Naive thymus-derived CD8-positive, alpha-beta T cell (primary cell): ENCODE results near the gene CHD5. TPM values are rescaled to one million over a fixed set of nuclear protein-coding genes. Genes with fewer than 3 reads are reported as not detected.
A peak's percentile ranks its signal among the peaks of the same experiment; 100 is the strongest.
"Not testable (repeated sequence)": the region's sequence is repeated elsewhere in the genome, so short reads cannot be mapped to it uniquely, and the experiment has no call there.

Experiments
- ATAC-seq, 2 donors: fragments of 150-1000 bp; cut with Tn5 transposase in 1 of 2; sonication (Bioruptor Pico), chemical (Tn5 transposase) in 1 of 2; 1 replicate in 1 of 2; 2 replicates in 1 of 2; pipeline ENCODE4 v1.10.0; 2021; ENCODE audit warnings: mild to moderate bottlenecking in 2 of 2, moderate library complexity in 2 of 2
- POLR2A ChIA-PET: fragments of 350-600 bp; sonication (Branson Sonifier 250); formaldehyde crosslinking; loops from one replicate; lab custom pipeline; 2021; ENCODE audit warnings: antibody characterized with exemption; lab: Charles Lee
- DNase-seq, 10 donors: peaks; one replicate each; pipeline versions ENCODE4 v3.0.0 to v3.0.0-alpha.2; 2020 to 2022
- H3K27ac Mint-ChIP-seq, 10 donors: one replicate each; pipeline ENCODE4 v1.8.0; 2020 to 2022; ENCODE audit warnings: mild to moderate bottlenecking in 10 of 10, mixed read lengths in 10 of 10, moderate library complexity in 4 of 10, inconsistent platforms in 1 of 10
- H3K27me3 Mint-ChIP-seq, 5 donors: one replicate each; pipeline ENCODE4 v1.8.0; 2021 to 2022; ENCODE audit warnings: mixed read lengths in 5 of 5
- H3K36me3 Mint-ChIP-seq, 3 donors: one replicate each; pipeline ENCODE4 v1.8.0; 2020 to 2022; ENCODE audit warnings: mixed read lengths in 3 of 3, mild to moderate bottlenecking in 2 of 3, inconsistent platforms in 1 of 3
- H3K4me1 Mint-ChIP-seq, 4 donors: one replicate each; pipeline ENCODE4 v1.8.0; 2021 to 2022; ENCODE audit warnings: mixed read lengths in 4 of 4
- H3K4me3 Mint-ChIP-seq, 10 donors: one replicate each; pipeline ENCODE4 v1.8.0; 2020 to 2022; ENCODE audit warnings: mild to moderate bottlenecking in 10 of 10, mixed read lengths in 10 of 10, moderate library complexity in 6 of 10, inconsistent platforms in 1 of 10
- H3K9me3 Mint-ChIP-seq, 9 donors: one replicate each; pipeline ENCODE4 v1.8.0; 2020 to 2022; ENCODE audit warnings: mixed read lengths in 9 of 9, mild to moderate bottlenecking in 3 of 9, inconsistent platforms in 1 of 9, moderate library complexity in 1 of 9
- polyA plus RNA-seq, 3 donors: library from polyadenylated mRNA; unstranded; fragments of 300-500 nt; fragmentation: Illumina TruSeq; gene quantifications; one replicate each; pipeline ENCODE4 v1.2.3, GENCODE V29; 2021
- total RNA-seq, 8 experiments: library from RNA in 2 of 8; stranded (reverse) in 2 of 8; gene quantifications; one replicate each; pipeline ENCODE4 v1.2.3 and lab custom pipeline; 2021 to 2026

Gene CHD5
- total RNA-seq: under 1 TPM; 0.10 to 0.14 TPM
- under 1 TPM in 1 of 3 donors, not detected in 2; 0.06 TPM for polyA plus RNA-seq
- total RNA-seq (lab: John Stamatoyannopoulos, UW): 0 to 1.3 (median 0.62) reads per million in 6 experiments

- ATAC-seq: peak; percentile 46 to 57
- DNase-seq: peak in 3 of 10 donors; percentile 21 to 39 (median 26)
- Mint-ChIP-seq H3K4me3 (peak within 1 kb of the TSS; percentile 20 to 83 (median 75)), H3K4me1 (peaks cover 16 to 31% (median 29%) of the 10 kb centered on the region in 4 donors), H3K27me3 (peaks cover 11 to 26% (median 15%) of the 10 kb centered on the region in 5 donors), H3K36me3 (peaks cover 0 to 14% (median 5%) of the 10 kb centered on the region in 3 donors), H3K27ac (peak within 1 kb of the TSS in 2 of 10 donors; percentile 27 to 47), H3K9me3 (peaks cover 0 to 2% (median 0%) of the 10 kb centered on the region in 9 donors)
- POLR2A ChIA-PET: no interaction called here
Measured at GRCh38 chr1:6180268-6180706, at the start of gene CHD5. TSS of gene CHD5 (minus strand) at chr1:6180321. CDS start at chr1:6180023, 298 bp downstream.

DNA sequence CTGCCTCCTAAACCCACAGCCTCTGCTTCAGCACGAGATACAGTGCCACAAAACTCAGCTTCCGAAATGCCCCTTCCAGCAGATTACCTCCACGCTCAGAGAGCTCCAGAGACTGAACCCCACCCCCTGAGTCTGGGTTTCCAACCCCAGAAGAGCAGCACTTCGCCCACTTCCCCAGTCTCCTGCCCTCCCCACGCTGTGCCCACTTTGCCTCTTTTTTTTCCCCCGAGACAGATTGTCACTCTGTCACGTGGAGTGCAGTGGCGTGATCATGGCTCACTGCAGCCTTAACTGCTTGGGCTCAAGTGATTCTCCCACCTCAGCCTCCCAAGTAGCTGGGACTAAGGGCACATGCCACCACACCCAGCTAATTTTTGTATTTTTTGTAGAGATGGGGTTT lies 45.5 kb upstream of the CHD5 start:
- peaks cover 0 to 79% (median 15%) of the 10 kb centered on the region in 3 donors for H3K36me3 Mint-ChIP-seq
- POLR2A ChIA-PET: no interaction called here
- ATAC-seq (no peak), DNase-seq (no peak)
- peak overlapping the region in 1 of 10 donors; percentile 31 for H3K27ac Mint-ChIP-seq
- no peaks in the 10 kb centered on the region for H3K9me3 Mint-ChIP-seq
- H3K27me3 Mint-ChIP-seq: no peaks in the 10 kb centered on the region
- H3K4me1 Mint-ChIP-seq: peaks cover 0 to 3% (median 0%) of the 10 kb centered on the region in 4 donors
- H3K4me3 Mint-ChIP-seq: no peak overlapping the region

- Mint-ChIP-seq H3K4me3 (no peak overlapping the region), H3K27me3 (no peaks in the 10 kb centered on the region), H3K9me3 (no peaks in the 10 kb centered on the region), H3K4me1 (peaks cover 0 to 3% (median 0%) of the 10 kb centered on the region in 4 donors), H3K27ac (no peak overlapping the region), H3K36me3 (peaks cover 0 to 71% (median 15%) of the 10 kb centered on the region in 3 donors)
- POLR2A ChIA-PET: no interaction called here
- DNase-seq (no peak), ATAC-seq (no peak)
Measured at GRCh38 chr1:6224718-6225117, 44.6 kb upstream of the CHD5 start.

GRCh38 chr1:6223617-6224016 lies 43.5 kb upstream of the CHD5 start:
- POLR2A ChIA-PET: no interaction called here
- H3K4me3 Mint-ChIP-seq: no peak overlapping the region
- peaks cover 0 to under 1% (median 0%) of the 10 kb centered on the region in 5 donors for H3K27me3 Mint-ChIP-seq
- H3K27ac Mint-ChIP-seq: no peak overlapping the region
- H3K4me1 Mint-ChIP-seq: peaks cover 0 to 3% (median 0%) of the 10 kb centered on the region in 4 donors
- ATAC-seq (no peak), DNase-seq (no peak)
- peaks cover 0 to 63% (median 15%) of the 10 kb centered on the region in 3 donors for H3K36me3 Mint-ChIP-seq
- no peaks in the 10 kb centered on the region for H3K9me3 Mint-ChIP-seq

DNA sequence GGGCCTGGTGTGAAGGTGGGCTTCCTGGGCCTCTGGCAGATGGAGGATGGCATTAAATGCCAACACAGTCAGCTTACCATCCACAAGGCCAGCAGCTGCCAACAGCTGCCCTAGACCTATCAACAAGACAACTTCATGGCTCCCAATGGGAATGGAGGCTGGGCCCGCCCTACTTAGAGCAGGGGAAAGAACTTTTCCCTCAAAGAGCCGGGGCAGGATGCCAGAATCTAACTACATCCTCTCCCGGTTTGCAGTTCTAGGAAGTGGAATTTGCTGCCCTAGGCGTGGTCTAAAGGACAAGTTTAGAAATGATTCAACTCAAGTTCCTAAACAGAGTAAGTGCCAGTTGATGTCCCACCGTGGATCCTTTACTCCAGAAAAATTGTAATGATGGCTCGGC lies 42.5 kb upstream of the CHD5 start:
- H3K4me3 Mint-ChIP-seq: no peak overlapping the region
- ATAC-seq (no peak), DNase-seq (no peak)
- no peaks in the 10 kb centered on the region for H3K9me3 Mint-ChIP-seq
- H3K36me3 Mint-ChIP-seq: peaks cover 0 to 57% (median 15%) of the 10 kb centered on the region in 3 donors
- POLR2A ChIA-PET: no interaction called here
- peaks cover 0 to 10% (median 4%) of the 10 kb centered on the region in 5 donors for H3K27me3 Mint-ChIP-seq
- H3K27ac Mint-ChIP-seq: no peak overlapping the region
- peaks cover 0 to 3% (median 0%) of the 10 kb centered on the region in 4 donors for H3K4me1 Mint-ChIP-seq

DNA sequence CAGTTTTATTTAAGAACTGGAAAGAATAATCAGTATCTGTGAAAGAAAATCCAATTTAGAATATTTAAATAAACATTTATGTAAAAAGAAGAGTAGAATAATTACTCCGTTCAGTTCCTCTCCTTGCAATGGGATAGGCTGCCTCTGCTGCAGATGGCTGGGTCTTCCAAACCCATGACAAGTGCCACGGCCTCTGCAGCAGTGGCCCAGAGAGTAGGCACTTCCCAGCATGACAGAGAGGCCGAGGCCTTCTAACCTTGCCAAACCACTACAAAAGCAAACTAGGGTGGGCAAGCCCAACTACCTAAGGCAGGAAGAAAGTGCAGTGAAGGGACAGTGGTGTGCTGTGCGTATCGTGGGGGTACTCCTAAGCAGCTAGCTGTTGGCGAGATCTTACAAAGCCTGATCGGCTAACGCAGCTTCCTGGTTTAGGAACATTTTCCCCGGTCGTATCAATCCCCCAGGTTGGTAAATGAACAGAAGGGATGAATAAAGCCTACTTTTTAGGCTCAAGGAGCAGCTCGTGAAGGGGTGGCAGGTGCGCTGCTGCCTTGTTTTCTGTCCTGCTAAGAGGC lies 41.2 kb upstream of the CHD5 start:
- H3K27me3 Mint-ChIP-seq: peaks cover 0 to 19% (median 11%) of the 10 kb centered on the region in 5 donors
- DNase-seq: peak in 1 of 10 donors; percentile 43
- POLR2A ChIA-PET: no interaction called here
- no peak for ATAC-seq
- H3K36me3 Mint-ChIP-seq: peaks cover 0 to 45% (median 9%) of the 10 kb centered on the region in 3 donors
- peaks cover 0 to 5% (median 0%) of the 10 kb centered on the region in 4 donors for H3K4me1 Mint-ChIP-seq
- no peak overlapping the region for H3K27ac Mint-ChIP-seq
- H3K4me3 Mint-ChIP-seq: no peak overlapping the region
- no peaks in the 10 kb centered on the region for H3K9me3 Mint-ChIP-seq

- H3K27me3 Mint-ChIP-seq: peaks cover 4 to 27% (median 19%) of the 10 kb centered on the region in 5 donors
- no peak overlapping the region for H3K4me3 Mint-ChIP-seq
- no peaks in the 10 kb centered on the region for H3K9me3 Mint-ChIP-seq
- peaks cover 0 to 35% (median 11%) of the 10 kb centered on the region in 3 donors for H3K36me3 Mint-ChIP-seq
- H3K4me1 Mint-ChIP-seq: peaks cover 0 to 2% (median 0%) of the 10 kb centered on the region in 4 donors
- DNase-seq (no peak), ATAC-seq (no peak)
- POLR2A ChIA-PET: no interaction called here
- H3K27ac Mint-ChIP-seq: no peak overlapping the region
Measured at GRCh38 chr1:6220236-6220635, 40.1 kb upstream of the CHD5 start.

- H3K4me1 Mint-ChIP-seq, DNase-seq, ATAC-seq, H3K9me3 Mint-ChIP-seq, POLR2A ChIA-PET, H3K27ac Mint-ChIP-seq, H3K4me3 Mint-ChIP-seq: not testable (repeated sequence)
- Mint-ChIP-seq H3K27me3 (peaks cover 4 to 32% (median 22%) of the 10 kb centered on the region in 5 donors), H3K36me3 (peaks cover 0 to 29% (median 11%) of the 10 kb centered on the region in 3 donors)
Measured at GRCh38 chr1:6219641-6220040, 39.5 kb upstream of the CHD5 start.

GRCh38 chr1:6218375-6219164 lies 38.4 kb upstream of the CHD5 start:
- H3K36me3 Mint-ChIP-seq: peaks cover 0 to 18% (median 6%) of the 10 kb centered on the region in 3 donors
- peaks cover 0 to 2% (median 0%) of the 10 kb centered on the region in 4 donors for H3K4me1 Mint-ChIP-seq
- H3K27ac Mint-ChIP-seq: peak overlapping the region in 1 of 10 donors; percentile 52
- no peak overlapping the region for H3K4me3 Mint-ChIP-seq
- DNase-seq (no peak), ATAC-seq (no peak)
- POLR2A ChIA-PET: no interaction called here
- H3K27me3 Mint-ChIP-seq: peaks cover 4 to 32% (median 22%) of the 10 kb centered on the region in 5 donors
- no peaks in the 10 kb centered on the region for H3K9me3 Mint-ChIP-seq

DNA sequence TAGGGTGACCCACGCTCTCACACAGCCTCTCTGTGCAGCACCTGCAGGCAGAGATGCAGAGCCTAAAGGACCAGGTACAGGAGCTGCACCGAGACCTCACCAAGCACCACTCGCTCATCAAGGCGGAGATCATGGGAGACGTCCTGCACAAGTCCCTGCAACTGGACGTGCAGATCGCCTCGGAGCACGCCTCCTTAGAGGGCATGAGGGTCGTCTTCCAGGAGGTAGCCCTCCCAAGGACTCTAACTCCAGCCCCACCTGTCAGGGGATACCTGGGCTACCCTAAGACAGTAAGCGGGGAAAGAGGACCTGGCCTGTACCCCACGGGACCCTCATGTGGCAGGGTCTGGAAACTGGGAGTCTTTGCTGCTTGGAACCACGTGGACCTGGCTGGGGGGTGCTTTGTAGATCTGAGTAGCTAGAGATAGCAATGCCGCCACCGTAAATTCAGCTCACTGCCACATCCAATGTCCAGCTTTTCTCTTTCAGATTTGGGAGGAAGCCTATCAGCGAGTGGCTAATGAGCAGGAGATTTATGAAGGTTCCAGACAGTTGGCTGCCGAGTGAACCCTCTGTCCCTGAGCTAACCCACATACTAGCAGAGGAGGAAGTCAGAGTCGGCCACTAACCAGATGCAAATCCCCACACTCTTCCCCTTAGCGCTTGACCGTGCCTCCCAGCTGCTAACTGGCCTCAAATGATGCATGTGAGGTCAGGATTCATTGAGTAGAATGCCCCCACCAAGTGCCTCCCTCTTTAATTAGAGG lies 32.3 kb upstream of the CHD5 start:
- POLR2A ChIA-PET: interaction anchor here (0.6 kb wide), 1 partner anchor 11 kb away, joined by 4 read pairs; no protein-coding TSS in a partner anchor
- DNase-seq (no peak), ATAC-seq (no peak)
- Mint-ChIP-seq H3K36me3 (peaks cover 0 to 2% (median 0%) of the 10 kb centered on the region in 3 donors), H3K4me1 (peaks cover 0 to 13% (median 5%) of the 10 kb centered on the region in 4 donors), H3K27me3 (peaks cover 7 to 52% (median 30%) of the 10 kb centered on the region in 5 donors), H3K9me3 (no peaks in the 10 kb centered on the region), H3K4me3 (peak overlapping the region in 2 of 10 donors; percentile 6 to 18), H3K27ac (no peak overlapping the region)

DNA sequence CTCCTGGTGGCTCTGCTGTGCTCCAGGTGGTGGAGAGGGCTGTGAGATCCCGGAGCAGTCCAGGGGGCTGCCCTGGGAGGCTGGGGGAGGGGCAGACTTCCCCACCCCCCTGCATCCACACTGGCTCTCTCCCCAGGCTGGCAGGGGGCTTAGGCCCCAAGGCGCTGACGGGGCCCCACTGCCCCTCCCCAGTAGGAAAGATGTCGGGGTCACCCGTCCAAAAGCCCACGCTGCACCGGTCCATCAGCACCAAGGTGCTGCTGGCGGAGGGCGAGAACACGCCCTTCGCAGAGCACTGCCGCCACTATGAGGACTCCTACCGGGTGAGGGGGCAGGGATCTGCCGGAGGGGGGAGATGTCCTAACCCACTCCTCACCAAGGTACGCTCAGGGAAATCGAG lies 31.6 kb upstream of the CHD5 start:
- H3K9me3 Mint-ChIP-seq: no peaks in the 10 kb centered on the region
- H3K27ac Mint-ChIP-seq: peak overlapping the region in 1 of 10 donors; percentile 11
- DNase-seq: no peak
- no peak for ATAC-seq
- POLR2A ChIA-PET: no interaction called here
- peaks cover 10 to 52% (median 29%) of the 10 kb centered on the region in 5 donors for H3K27me3 Mint-ChIP-seq
- peaks cover 0 to 16% (median 7%) of the 10 kb centered on the region in 4 donors for H3K4me1 Mint-ChIP-seq
- peak overlapping the region in 1 of 10 donors; percentile 6 for H3K4me3 Mint-ChIP-seq
- peaks cover 0 to 2% (median 0%) of the 10 kb centered on the region in 3 donors for H3K36me3 Mint-ChIP-seq
